Activated naive CD4-positive, alpha-beta T cell treated with anti-CD3 and anti-CD28 coated beads, Interleukin-2, amount 50 U/mL, for 16 hours (primary cell): ENCODE measurements around the gene LGALS7B.
"Not testable (repeated sequence)": the region's sequence is repeated elsewhere in the genome, so short reads cannot be mapped to it uniquely, and the experiment has no call there.

Source experiments
- DNase-seq: peaks from one replicate; pipeline ENCODE4 v3.0.0-alpha.2; 2020

The LGALS7B gene

GRCh38 chr19:38825936-38826335, 36.9 kb downstream of the LGALS7B start:
- DNase-seq, result not testable (repeated sequence)

GRCh38 chr19:38826856-38827551, 38.0 kb downstream of the LGALS7B start:
- DNase-seq, result no peak

DNA sequence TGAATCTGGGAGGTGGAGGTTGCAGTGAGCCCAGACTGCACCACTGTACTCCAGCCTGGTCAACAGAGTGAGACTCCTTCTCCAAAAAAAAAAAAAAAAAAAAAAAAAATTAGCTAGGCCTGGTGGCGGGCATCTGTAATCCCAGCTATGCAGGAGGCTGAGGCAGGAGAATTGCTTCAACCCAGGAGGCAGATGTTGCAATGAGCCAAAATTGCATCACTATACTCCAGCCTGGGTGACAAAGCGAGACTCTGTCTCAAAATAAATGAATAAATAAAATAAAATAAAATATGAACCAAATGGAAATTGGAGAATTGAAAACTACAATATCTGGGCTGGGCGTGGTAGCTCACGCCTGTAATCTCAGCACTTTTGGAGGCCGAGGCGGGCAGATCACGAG, 40.2 kb downstream of the LGALS7B start:
- not testable (repeated sequence) for DNase-seq

- DNase-seq, result no peak
Measured at GRCh38 chr19:38830039-38830733, 41.2 kb downstream of the LGALS7B start.

- no peak for DNase-seq
Measured at GRCh38 chr19:38831142-38831605, 42.2 kb downstream of the LGALS7B start.

DNA sequence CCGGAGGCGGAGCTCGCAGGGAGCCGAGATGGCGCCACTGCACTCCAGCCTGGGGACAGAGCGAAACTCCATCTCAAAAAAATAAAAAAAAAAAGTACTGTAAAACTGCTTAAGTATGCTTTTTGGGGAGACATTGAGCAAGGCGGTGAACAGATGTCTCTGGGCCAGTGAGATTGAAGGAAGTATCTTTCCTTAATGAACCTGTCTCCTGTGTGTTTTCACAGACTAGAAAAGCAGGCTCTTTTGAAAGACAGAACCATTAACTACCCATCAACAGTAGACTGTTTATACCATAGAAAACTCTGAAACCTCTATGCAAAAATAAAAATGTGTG, 44.1 kb downstream of the LGALS7B start:
- DNase-seq, result no peak

DNA sequence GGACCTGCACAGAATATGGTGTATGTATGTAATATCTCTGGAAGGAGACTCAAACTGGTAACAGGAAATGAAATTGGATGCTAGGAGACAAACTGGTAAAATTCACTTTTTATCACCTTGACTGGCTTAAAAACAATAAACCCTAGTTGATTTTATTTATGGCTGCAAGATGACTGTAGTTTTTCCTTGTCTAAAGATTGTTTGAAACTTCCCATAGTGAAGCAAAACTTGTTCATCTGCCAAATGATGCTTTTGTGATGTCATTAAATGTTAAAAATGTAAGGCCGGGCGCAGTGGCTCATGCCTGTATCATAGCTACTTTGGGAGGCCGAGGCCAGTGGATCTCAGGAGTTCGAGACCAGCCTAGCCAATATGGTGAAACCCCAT, 45.1 kb downstream of the LGALS7B start:
- no peak for DNase-seq

DNA sequence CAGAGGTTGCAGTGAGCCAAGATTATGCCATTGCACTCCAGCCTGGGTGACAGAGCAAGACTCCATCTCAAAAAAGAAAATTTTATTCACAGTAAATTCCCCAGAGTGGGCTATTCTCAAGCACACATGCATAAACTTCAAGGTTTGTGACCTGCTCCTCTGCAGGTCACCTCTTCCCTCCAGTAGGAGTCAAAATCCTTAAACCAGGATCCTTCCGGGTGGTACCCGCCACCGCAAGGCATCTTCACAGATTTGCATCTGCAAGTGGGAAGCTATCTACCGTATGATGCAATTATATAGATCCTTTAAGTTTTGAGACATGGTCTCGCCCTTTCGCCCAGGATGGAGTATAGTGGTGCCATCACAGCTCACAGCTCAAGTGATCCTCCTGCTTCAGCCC, 45.6 kb downstream of the LGALS7B start:
- DNase-seq, result no peak

DNA sequence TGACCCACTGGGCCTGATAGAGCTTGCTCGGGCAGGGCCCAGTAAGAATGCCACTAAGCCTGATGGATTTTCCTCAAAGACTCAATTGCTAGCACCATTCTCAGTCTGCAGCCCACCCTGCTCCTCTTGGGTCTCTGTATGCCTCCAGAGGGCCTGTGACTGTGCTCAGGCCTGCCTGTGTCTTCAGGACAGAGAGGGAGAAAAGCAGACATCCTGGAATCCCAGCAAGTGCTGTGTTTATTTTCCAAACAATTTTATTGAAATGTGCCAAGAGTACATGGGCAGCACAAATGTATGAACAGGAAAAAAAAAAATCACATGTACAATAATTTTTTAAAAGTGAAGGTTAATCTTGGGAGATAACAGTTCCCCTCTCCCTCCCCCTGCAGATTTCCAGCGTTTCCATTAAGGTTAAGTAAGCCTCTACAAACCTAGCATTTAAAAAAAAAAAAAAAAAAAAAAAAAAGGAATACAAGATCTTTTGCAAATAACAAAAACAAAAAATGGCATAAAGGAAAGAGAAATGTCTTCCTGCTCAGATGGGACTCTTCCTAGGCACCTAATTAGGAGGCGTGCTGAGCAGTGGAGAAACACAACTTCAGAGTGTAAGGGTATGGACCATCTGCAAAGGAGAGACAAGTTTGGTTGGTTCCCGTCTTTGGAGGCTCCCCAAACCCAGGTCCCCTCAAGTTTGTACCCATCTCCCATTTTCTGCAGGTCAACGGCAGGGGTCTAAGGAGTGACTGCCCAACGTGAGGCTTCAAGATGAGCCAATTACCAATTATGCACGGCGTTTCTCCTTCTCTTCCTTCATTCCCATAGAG, 47.4 kb downstream of the LGALS7B start:
- DNase-seq, result no peak

- no peak for DNase-seq
Measured at GRCh38 chr19:38836983-38837626, 48.1 kb downstream of the LGALS7B start.

DNA sequence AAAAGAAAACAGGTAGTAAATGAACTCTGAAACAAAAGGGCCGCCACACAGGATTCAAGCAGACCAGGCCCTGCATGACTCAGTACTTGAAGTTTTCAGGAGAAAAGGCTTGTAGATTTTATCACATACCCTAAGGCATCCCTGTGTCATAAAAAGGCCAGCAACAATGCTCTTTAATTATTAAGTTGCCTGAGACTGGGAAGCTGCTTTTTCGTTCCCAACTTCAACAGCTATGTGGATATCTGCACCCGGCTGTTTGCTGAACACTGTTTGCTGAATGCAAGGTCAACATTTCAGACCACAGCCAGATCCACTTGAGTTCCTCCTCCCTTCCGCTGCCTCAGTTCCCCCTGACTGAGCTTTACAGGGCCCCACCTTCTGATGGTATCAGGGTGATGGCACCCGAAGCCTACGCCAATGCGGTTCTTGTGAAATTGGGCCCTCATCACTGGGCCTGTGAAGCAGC, 48.7 kb downstream of the LGALS7B start:
- DNase-seq, result no peak

GRCh38 chr19:38838208-38838985, 49.4 kb downstream of the LGALS7B start:
- DNase-seq, result peak; percentile 67

DNA sequence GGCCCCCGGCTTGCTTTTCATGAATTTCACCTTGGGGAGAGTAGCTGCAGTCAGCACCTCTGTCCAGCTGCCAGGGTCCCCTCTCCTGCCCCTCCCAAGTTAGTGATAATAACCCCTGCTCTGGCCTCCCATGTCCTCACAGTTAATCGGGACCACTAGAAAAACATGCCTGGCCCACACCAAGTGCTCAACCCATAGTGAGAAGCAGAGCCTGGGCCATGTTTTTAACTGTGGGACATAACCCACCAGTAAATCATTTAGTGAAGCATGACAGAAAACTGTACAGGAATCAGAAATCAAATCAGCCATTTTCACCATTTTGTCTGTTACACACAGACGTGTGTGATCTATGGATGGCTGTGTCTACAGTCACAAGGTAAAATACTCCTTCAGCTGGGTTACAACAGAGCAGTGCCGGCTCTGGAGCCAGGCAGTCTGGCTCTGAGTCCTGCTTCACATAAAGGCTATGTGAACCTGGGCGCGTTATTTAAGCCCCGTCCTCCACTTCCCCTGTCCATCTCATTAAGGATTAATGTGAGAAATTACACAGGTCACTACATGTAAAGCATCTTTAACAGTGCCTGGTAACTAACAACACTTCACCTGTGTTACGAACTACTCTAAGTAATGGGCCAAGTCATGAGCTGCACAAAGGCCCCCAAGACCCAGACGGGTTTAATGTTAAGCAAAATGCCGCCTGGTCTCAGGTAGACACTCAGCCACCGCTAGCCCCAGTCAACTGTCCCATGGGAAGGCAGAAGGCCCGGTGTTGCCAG, 50.2 kb downstream of the LGALS7B start:
- DNase-seq, result no peak

GRCh38 chr19:38839816-38840582, 51.0 kb downstream of the LGALS7B start:
- DNase-seq, result no peak

DNA sequence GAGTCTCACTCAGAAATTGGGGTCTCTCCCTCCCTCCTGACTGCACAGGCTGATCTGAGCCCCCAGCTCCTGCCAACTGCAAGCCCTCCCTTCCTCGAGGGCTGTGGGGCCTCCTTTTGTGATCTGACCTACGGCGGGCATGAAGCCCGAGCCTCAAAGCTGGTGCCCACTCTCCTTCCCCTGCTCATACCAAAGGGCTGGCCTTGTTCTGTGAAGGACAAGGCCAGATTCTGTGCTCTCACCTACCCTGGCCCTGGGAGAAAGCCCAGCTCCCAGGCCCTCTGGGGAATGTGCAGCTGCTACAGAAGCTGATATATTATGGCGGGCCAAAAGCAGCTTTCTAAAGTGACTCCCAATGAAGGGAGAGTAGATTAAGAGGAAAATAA, 51.6 kb downstream of the LGALS7B start:
- DNase-seq, result no peak
